AML-193 (cell line): ENCODE results near the gene ERMP1.
"Not testable (repeated sequence)": the region's sequence is repeated elsewhere in the genome, so short reads cannot be mapped to it uniquely, and the experiment has no call there.

Experiments
- DNase-seq, 2 experiments: peaks; one replicate each; lab custom pipeline; 2025; lab: John Stamatoyannopoulos, UW

The ERMP1 gene

GRCh38 chr9:5832538-5833529, at the start of gene ERMP1:
TSS of gene ERMP1 (minus strand) at chr9:5833117. CDS start at chr9:5833027, 90 bp downstream.
- peak; percentile 67 to 82 for DNase-seq

GRCh38 chr9:5882244-5883012, 49.5 kb upstream of the ERMP1 start:
- DNase-seq = not testable (repeated sequence)

- DNase-seq = no peak
Measured at GRCh38 chr9:5879419-5880181, 46.7 kb upstream of the ERMP1 start.

GRCh38 chr9:5876711-5877110, 43.8 kb upstream of the ERMP1 start:
- no peak for DNase-seq

GRCh38 chr9:5876026-5876425, 43.1 kb upstream of the ERMP1 start:
- DNase-seq = no peak

- no peak for DNase-seq
Measured at GRCh38 chr9:5874048-5874447, 41.1 kb upstream of the ERMP1 start.

GRCh38 chr9:5873439-5873838, 40.5 kb upstream of the ERMP1 start:
- no peak for DNase-seq

GRCh38 chr9:5872511-5872910, 39.6 kb upstream of the ERMP1 start:
- no peak for DNase-seq

GRCh38 chr9:5871785-5872184, 38.9 kb upstream of the ERMP1 start:
- no peak for DNase-seq

GRCh38 chr9:5870691-5871090, 37.8 kb upstream of the ERMP1 start:
- no peak for DNase-seq

GRCh38 chr9:5870020-5870339, 37.1 kb upstream of the ERMP1 start:
- DNase-seq = no peak

- no peak for DNase-seq
Measured at GRCh38 chr9:5869315-5870019, 36.5 kb upstream of the ERMP1 start.

GRCh38 chr9:5868235-5868634, 35.3 kb upstream of the ERMP1 start:
- no peak for DNase-seq

GRCh38 chr9:5866685-5867084, 33.8 kb upstream of the ERMP1 start:
- DNase-seq = no peak

- DNase-seq = no peak
Measured at GRCh38 chr9:5866272-5866671, 33.4 kb upstream of the ERMP1 start.

- DNase-seq = no peak
Measured at GRCh38 chr9:5864446-5864845, 31.5 kb upstream of the ERMP1 start.

- no peak for DNase-seq
Measured at GRCh38 chr9:5863092-5863746, 30.3 kb upstream of the ERMP1 start.

- no peak for DNase-seq
Measured at GRCh38 chr9:5858833-5859232, 25.9 kb upstream of the ERMP1 start.

GRCh38 chr9:5857928-5858327, 25.0 kb upstream of the ERMP1 start:
- DNase-seq = peak; percentile 50 to 54

- no peak for DNase-seq
Measured at GRCh38 chr9:5854063-5854790, 21.3 kb upstream of the ERMP1 start.
